GM12892 (cell line): ENCODE measurements around the gene CCZ1B.
"Not testable (repeated sequence)": the region's sequence is repeated elsewhere in the genome, so short reads cannot be mapped to it uniquely, and the experiment has no call there.

Experiments used
- DNase-seq: peaks from one replicate; pipeline ENCODE4 v3.0.0; 2011; ENCODE audit not compliant: insufficient read length
- FAIRE-seq: peaks from 2 replicates; lab custom pipeline; 2011; peaks lifted over from hg19 to GRCh38; lab: Jason Lieb, UNC
- POLR2A ChIP-seq: IDR thresholded peaks from 2 replicates; pipeline ENCODE4 v1.6.1; 2011; ENCODE audit warnings: low read depth, low read length, control low read depth
- POLR2AphosphoS5 ChIP-seq: IDR thresholded peaks from 2 replicates; pipeline ENCODE4 v1.6.1; 2011; ENCODE audit warnings: low read depth, low read length, control low read depth
- TAF1 ChIP-seq: IDR thresholded peaks from 2 replicates; pipeline ENCODE4 v1.6.1; 2011; ENCODE audit warnings: low read depth, mild to moderate bottlenecking, control low read depth, low read length, borderline replicate concordance

The CCZ1B gene

DNA sequence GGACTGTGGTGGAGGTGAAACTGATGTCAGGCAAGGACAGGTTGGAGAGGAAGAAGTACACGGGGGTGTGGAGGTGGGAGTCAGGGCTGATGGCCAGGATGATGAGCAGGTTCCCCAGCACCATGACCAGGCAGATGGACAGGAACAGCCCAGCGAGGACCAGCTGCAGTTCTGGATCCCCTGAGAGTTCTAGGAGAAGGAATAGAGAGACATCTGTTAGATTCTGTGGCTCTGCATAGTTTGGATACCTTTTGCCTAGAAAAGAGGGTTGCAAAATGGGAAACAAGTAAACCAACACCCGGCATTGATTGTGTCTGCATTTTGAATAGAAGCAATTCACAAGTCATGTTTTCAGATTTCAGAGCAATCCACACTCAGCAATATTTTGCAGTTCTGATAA, 9.4 kb upstream of the CCZ1B start:
- not testable (repeated sequence) for FAIRE-seq, DNase-seq

- no peak for FAIRE-seq
- TF ChIP-seq TAF1 (no peak), POLR2AphosphoS5 (no peak), POLR2A (no peak)
- no peak for DNase-seq
Observed at GRCh38 chr7:6833636-6834035, 7.6 kb upstream of the CCZ1B start.

GRCh38 chr7:6831018-6831725, 5.1 kb upstream of the CCZ1B start:
- no peak for FAIRE-seq

GRCh38 chr7:6830026-6830425, 4.0 kb upstream of the CCZ1B start:
- FAIRE-seq, DNase-seq: not testable (repeated sequence)

More at GRCh38 chr7:6831018-6831725, 5.1 kb upstream of the CCZ1B start:
- TF ChIP-seq POLR2A: no peak
- TF ChIP-seq TAF1: no peak
- no peak for TF ChIP-seq POLR2AphosphoS5
- DNase-seq: no peak

DNA sequence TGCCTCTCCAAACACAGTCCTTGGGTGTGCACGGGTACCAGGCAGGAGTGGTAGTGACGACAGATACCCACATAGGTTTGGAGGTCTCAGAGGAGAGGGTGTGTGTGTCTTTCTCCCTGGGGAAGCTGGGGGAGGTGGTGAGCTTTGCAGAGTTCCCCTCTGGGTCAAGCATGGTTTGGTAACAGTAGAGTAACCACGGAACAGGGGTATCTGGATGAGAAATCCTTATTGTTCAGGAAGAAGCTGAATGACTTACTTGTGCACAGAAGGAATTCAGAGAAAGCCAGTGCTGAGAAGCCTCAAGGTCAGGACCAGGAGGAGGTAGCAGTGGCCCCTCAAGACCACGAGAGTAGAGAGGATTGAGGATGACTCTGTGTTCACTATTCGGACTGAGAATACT, 3.5 kb upstream of the CCZ1B start:
- not testable (repeated sequence) for DNase-seq, FAIRE-seq

GRCh38 chr7:6827180-6827579, 1.1 kb upstream of the CCZ1B start:
- not testable (repeated sequence) for FAIRE-seq, DNase-seq

- not testable (repeated sequence) for DNase-seq
- peak; percentile 33 for FAIRE-seq
Observed at GRCh38 chr7:6825236-6826125, 594 bp downstream of the CCZ1B start.

DNA sequence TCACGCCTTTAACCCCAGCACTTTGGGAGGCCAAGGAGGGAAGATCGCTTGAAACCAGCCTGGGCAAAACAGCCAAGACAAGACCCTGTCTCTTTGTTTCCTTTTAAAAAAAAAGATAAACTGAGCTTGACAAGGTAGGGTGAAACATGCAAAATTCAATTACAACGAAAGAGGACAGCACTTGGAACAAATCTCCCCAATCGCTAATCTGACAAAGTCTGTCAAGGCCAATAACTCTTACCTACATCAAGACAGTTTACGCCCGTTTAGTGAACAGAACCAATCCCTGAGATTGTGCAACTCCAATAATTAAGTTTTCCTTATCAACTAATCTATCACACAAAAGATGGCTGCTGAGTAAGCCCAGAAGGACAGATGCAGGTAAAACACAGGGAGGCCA, 4.5 kb downstream of the CCZ1B start:
- FAIRE-seq, DNase-seq: not testable (repeated sequence)

GRCh38 chr7:6815470-6815869, 10.6 kb downstream of the CCZ1B start:
- FAIRE-seq, DNase-seq: not testable (repeated sequence)

GRCh38 chr7:6813011-6813410, 13.1 kb downstream of the CCZ1B start:
- FAIRE-seq, DNase-seq: not testable (repeated sequence)

DNA sequence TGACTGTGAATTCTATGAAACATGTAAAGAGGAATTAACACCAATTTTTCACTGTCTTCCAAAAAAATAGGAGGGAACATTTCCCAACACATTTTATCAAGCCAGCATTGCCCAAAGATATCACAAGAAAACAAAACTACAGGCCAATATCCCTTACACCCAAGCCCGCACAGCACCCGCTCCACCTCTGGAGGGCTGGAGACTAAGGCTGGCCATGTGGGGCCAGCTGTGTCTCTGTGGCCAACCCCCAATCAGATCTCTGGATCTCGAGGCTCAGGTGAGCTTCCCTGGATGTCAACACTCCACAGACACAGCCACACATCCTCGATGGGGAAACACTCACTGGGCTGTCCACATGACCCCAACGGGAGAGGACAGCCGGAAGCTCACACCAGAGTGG, 18.1 kb downstream of the CCZ1B start:
- DNase-seq, FAIRE-seq: not testable (repeated sequence)

DNA sequence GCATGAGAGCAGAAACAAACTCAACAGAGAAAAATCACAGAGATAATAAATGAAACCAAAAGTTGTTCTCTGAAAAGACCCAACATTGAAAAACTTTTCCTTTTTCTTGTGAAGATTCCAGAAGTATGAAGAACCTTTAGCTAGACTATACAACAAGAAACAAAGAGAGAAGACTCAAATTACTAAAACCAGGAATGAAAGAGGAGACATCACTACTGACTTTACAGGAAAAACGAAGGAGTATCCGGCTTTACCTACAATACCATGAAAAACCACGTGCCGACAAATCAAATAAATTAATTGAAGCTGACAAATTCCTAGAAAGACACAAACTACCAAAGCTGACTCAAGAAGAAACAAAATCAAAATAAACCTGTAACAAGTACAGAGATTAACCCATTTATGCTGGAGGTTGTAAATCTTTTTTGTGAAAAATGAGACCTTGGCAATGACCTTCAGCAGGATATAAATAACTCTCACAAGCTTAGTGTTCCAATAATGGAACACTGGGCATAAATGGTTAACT, 18.6 kb downstream of the CCZ1B start:
- not testable (repeated sequence) for FAIRE-seq, DNase-seq

GRCh38 chr7:6800331-6800730, 25.7 kb downstream of the CCZ1B start:
- not testable (repeated sequence) for FAIRE-seq, DNase-seq

- FAIRE-seq, DNase-seq: not testable (repeated sequence)
Observed at GRCh38 chr7:6799887-6800286, 26.2 kb downstream of the CCZ1B start.

GRCh38 chr7:6798047-6798446, 28.0 kb downstream of the CCZ1B start:
- FAIRE-seq, DNase-seq: not testable (repeated sequence)

DNA sequence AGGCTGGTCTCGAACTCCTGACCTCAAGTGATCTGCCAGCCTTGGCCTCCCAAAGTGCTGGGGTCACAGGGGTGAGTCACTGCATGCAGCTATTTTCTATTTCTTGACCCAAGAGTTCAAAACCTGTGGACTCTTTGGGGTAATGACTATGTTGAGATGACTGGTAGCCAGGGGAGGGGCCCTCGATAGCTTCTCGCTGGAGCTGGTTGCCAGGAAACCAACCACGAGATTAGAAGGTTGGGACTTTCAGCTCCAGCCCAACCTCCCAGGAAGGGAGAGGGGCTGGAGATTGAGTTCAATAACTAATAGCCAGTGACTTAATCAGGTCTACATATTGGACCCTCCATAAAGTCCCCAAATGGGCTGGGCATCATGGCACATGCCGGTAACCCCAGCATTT, 28.9 kb downstream of the CCZ1B start:
- not testable (repeated sequence) for FAIRE-seq, DNase-seq

- not testable (repeated sequence) for DNase-seq, FAIRE-seq
Observed at GRCh38 chr7:6794276-6794675, 31.8 kb downstream of the CCZ1B start.

DNA sequence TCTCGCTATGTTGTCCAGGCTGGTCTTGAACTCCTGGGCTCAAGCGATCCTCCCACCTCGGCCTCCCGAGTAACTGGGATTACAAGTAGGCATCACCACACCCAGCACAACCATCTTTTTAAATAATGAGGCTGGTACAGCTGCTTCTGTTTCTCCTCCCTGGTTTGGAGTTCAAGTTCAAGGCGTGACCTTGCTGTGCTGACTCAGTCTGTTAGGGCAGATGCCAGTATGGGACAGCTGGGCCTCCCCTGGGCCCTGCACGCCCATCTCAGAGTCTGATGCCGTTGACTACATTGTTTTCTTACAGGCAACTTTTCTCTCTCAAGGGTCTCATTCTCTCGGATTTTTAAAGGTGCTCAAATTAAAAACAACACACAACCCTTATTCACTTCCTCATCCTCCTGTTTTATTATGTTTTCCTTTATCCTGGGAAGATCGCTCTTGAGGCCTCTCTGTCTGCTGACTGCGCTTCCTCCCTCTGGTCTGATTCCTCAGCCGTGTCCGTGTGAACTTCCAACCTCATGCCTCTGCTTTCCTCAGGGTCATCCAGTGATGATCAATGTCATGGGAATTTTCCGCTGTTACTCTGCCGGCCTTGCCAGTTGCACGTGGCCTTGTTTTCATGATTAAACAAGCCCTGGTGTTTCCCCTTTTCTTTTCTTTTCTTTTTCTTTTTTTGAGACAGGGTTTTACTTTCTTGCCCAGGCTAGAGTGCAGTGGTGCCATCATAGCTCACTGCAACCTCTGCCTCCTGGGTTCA, 33.8 kb downstream of the CCZ1B start:
- not testable (repeated sequence) for FAIRE-seq, DNase-seq

DNA sequence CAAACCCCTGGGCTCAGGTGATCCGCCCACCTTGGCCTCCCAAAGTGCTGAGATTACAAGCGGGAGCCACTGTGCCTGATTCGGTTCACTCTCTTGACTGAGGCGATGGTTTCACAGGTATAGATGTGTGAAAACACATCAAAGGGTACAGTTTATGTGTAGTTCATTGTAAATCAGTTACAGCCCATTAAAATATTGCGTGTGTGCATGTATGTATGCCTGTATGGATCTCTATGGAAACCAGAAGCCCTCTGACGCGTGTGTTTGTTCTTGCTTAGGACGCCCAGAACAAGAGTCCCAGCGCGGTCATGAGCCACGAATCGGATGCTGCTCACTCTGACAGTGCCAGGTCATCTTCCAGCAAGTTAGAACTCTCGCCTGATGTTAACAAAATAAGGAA, 36.7 kb downstream of the CCZ1B start:
- FAIRE-seq: not testable (repeated sequence)

More for the DNA sequence above, 36.7 kb downstream of the CCZ1B start:
- DNase-seq: not testable (repeated sequence)
